ENCODE measurements around the gene GOLGB1.
A peak's percentile ranks its signal among the peaks of the same experiment; 100 is the strongest.

The GOLGB1 gene

DNA sequence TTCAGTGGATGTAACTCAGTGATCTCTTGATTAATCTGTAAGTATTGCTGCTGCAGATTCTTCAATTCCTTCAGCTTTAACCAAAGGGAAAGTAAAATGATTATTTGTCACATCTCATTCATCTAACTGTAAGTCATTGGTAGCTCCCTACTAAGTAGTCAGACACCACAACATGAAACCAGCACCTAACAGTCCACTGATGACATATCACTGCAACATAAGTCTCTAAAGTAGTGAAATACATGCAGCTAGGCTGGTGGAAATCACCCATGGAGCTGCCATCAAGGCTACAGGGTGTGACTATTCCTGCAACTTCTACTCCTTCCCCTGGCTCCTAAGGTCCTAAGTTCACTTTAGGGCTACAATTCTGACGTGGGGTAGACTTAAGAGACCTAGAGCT is 67.7 kb downstream of the GOLGB1 start:
- DNase-seq = no peak

- DNase-seq = no peak
These were observed 72.4 kb downstream of the GOLGB1 start for GRCh38 chr3:121677141-121677540.

DNA sequence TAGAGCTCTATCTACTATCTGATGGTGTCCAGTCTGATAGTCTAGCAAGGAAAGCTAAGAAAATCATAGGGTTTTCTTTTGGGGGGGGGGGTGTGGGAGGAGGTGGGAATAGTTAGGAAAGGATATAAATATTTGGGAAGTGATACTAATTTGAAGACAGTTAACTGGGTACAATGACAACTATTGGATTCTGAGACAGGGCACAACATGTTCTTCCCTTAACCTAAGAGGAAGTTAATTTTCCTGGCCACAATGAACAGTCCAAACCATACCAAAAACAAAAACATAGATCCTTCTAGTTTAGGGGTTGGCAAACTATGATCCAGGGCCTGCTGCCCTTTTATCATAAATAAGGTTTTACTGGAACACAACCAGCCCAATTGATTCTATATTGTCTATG is 78.9 kb downstream of the GOLGB1 start:
- DNase-seq = no peak

GRCh38 chr3:121667333-121667732 is 82.2 kb downstream of the GOLGB1 start:
- DNase-seq = no peak

DNA sequence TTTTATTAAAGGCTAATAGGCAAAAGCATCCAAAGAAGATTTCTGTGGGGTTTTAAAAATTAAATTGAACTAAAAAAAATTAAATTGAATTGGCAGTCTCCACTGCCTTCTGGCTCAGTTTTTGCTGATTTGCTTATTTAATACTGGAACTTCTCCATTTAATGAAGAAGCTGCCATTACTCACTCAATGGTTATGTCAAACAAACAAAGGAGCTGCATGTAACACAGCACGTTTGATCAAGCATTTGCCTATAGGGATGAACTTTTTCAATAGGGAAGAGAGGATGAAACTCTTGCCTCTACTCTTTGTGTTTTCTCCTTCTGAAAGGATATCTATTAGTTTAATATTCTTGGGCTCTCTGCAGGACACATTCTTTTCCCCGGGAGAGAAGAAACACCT is 84.1 kb downstream of the GOLGB1 start:
- no peak for DNase-seq

GRCh38 chr3:121663171-121663847 is 86.2 kb downstream of the GOLGB1 start:
- no peak for DNase-seq

- no peak for DNase-seq
These were observed 86.8 kb downstream of the GOLGB1 start for GRCh38 chr3:121662742-121663141.

DNA sequence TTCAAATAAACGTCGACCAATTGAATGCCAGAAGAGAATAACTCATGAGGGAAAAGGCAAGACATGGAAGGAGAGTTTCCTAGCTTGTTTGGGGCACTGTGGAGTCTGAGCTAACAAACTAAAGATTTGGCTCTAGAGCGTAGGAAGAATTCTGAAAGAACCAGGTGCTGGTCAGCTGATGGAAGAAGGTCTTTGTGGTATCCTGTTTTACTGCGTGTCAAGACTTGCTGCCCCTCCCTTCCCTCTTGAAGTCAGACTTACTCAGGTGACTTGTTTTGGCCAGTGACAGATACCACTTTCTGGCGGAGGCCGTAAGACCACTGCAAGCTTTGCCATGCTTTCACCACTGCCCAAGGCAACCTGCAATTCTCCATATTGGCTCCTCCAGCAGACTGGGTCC is 88.2 kb downstream of the GOLGB1 start:
- DNase-seq = no peak

DNA sequence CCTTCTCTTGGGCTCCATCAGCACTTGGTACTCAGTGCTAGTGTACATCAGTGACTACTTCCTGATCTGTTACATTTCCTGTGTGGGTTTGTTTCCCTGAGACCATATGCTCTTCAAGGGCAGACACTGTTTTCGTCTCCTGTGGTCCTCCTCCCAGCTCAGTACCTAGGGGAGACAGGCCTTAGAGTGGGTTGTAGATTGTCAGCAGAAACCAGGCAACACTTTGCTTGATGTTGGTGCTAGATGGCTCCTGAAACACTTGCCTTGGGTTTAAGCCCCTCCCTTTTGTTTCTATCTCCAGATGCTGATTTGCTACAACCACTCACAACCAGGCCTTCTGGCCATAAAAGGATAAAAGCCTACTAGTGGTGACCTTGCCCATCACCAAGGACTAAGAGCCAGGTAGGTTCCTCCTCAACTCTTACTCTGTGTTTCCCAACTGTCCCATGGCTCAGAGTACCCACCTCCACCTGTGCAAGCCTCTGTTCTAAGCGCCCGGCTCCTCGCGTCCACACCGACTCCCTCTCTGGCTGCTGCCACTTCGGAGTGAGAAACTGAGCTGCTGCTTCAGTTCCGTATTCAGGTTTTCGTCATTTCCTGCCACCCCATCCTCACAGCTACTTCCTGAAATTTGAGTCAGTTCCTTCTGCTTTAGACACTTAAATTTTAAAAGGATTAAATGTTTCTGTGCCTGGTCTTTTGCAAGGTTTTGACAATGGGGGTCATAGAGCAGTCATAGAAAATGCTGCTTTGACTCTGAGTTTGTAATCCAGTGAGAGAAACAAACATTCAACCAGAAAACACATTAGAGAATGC is 89.0 kb downstream of the GOLGB1 start, which contains the start of gene HCLS1:
TSS of gene HCLS1 (minus strand) at position 548 of the 816 bp plus-strand sequence. CDS start 2,556 bp downstream, outside the sequence.
- DNase-seq = peak; percentile 86

GRCh38 chr3:121659586-121659985 is 90.0 kb downstream of the GOLGB1 start:
- DNase-seq = no peak

DNA sequence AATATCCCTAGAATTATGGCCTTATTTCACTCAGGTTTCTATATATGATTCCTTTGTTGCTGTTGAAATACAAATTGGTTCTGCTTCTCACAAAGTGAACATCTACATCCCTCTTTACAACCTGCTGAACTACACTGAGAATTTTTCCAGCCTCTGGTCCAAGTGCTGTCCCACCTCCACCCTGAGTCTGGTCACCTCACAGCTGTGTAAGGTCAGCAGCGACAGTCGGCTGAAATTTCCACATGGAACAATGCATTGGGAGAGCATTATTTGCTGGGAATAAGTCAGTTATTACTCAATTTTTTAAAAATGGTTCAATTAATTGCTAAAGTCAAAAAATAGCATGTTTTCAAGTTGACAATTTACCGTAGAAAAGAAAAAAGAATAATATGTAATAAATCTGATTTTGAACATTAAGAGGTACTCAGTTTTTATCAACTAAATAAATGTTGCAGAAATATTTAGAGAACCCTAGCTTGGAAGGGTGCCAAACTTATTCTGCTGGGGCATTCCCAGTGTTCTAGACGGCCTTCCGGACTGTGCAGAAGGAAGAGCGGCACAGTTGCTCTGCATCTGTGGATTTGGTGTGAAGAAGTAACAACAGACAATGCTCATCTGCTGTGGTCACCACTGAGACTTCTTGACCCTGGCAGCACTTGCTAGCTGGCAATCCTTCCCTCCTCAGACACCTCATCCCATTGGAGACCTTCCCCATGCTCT is 90.7 kb downstream of the GOLGB1 start:
- DNase-seq = no peak

DNA sequence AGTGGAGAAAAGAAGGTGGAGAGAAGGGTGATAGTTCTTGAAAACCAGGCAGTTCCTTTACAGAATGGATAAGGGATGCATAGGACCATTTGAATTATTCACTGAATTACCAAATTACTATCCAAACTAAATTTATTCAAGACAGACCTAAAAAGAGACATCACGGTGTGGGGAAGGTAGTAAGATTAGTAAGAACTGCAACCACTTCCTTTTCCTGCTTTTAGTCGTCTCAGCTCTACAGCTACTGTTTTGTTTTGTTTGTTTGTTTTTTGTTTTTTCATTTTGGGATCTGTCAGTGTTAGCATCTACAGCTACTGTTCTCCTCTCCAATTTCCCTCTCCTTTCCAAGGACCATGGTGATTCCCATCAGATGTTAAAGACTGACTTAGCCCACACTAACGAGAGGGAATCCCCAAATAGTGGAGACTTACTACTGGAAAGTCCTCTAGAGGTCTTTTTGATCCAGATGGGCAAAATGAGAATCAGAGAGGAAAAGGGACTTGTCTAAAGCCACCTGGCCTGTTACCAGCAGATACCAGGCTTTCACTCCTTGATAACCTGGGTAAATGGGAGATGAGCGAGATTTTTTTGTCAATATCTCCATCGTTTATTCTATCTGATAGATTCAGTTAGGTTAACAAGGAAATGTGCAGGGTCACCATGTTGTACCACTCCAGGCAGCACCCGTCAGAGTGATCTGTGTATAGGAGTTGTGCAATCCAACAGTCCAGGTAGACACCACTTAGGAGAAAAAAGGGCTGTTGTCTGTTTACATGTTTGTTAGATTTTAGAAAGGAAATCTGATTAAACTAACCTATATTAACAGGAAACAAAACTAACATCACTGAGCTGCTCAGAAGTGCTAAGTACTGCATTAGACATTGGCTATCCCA is 94.8 kb downstream of the GOLGB1 start:
- DNase-seq = no peak

DNA sequence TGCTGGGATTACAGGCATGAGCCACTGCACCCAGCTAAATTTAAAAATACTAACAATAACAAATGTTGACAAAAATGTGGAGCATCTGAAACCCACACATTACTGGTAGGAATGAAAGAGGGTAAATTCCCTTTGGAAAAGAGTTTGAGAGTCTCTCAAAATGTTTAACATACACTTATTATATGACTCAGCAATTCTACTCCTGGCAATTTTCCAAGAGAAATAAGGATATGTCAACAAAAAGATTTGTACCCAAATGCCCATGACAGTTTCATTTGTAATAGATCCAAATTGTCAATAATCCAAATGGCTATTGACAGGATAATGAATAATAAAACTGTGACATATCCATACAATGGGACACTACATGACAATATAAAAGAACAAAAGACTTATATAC is 97.9 kb downstream of the GOLGB1 start:
- peak; percentile 55 for DNase-seq

GRCh38 chr3:121649645-121650044 is 99.9 kb downstream of the GOLGB1 start:
- no peak for DNase-seq

DNA sequence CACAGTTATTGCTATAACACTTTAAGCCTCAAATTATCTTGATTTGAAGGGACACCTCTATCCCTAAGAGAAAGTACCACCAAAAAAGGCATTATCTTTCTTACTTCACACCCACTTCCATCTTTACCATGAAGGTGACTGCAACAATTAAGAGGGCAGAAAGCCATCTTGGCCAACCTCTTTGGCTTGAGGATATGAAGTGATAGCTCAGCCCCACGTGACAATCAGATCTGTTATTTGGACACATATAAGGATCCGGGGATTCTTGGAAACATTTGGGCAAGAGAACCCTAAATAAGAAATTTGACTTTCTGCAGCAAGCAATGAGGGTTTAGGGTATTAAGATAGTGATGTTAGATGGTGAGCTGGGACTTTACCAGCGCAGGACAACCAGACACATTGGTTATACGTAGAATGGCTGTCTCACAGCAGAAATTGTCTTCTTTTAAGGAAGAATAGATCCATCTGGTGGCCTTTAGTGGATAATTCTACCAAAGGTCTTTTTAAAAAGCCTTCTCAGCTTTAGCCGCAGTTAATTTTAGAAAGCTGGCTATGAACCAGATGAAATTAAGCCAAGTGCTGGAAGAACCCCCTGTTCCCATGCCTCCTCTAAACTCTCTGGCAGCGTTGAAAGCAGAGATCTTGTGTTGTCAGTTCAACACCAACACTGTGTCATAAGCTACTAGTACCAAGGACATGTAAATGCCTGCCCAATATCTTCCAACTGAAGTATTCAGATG is 101.2 kb downstream of the GOLGB1 start:
- no peak for DNase-seq

- DNase-seq = no peak
These were observed 104.5 kb downstream of the GOLGB1 start for GRCh38 chr3:121645054-121645453.

- no peak for DNase-seq
These were observed 106.8 kb downstream of the GOLGB1 start for GRCh38 chr3:121642601-121643314.

GRCh38 chr3:121641127-121641526 is 108.4 kb downstream of the GOLGB1 start:
- no peak for DNase-seq

- DNase-seq = no peak
These were observed 111.6 kb downstream of the GOLGB1 start for GRCh38 chr3:121637922-121638321.

DNA sequence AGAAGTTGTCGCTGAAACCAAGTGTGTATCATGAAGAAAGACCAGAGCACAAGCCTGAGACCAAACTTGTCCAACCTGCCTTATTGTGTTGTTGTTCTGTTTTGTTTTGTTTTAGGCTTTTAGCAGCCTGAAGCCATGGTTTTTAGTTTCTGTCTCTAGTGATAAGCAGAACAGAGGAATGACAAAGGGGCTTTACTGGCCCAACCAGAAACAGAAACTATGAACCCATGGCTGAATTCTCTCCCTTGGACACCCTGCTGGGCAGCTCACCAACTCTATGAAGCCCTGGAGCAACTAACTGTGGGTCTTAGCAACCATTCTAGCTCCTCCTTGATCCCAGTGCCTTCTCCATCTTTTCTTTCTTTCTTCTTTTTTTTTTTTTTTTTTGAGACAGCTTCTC is 119.2 kb downstream of the GOLGB1 start:
- no peak for DNase-seq

- no peak for DNase-seq
These were observed 119.9 kb downstream of the GOLGB1 start for GRCh38 chr3:121629601-121630000.

All from hematopoietic multipotent progenitor cell treated with erythropoietin and hydrocortisone succinate and interleukin-3 and kit ligand, for 6 days (in vitro differentiated cells).